HFF-Myc (cell line): ENCODE data around the gene PIGL.

Source experiments
- DNase-seq: peaks from one replicate; pipeline ENCODE4 v3.0.0-alpha.2; 2011; ENCODE audit warnings: low read depth; ENCODE audit errors: extremely low read depth
- H3K4me3 ChIP-seq: replicated peaks from 2 replicates; pipeline ENCODE4 v1.5.1; 2011; ENCODE audit warnings: low read depth, mild to moderate bottlenecking, control low read depth, low read length
- CTCF ChIP-seq: IDR thresholded peaks from 2 replicates; pipeline ENCODE4 v1.5.1; 2012; ENCODE audit warnings: mild to moderate bottlenecking, low read depth, low read length, control low read depth; ENCODE audit errors: missing control alignments

The PIGL gene

GRCh38 chr17:16339959-16340358 is 122.9 kb downstream of the PIGL start:
- no peak for DNase-seq
- H3K4me3 ChIP-seq: no peak overlapping the region
- TF ChIP-seq CTCF: no peak

- no peak for DNase-seq
- no peak overlapping the region for H3K4me3 ChIP-seq
- TF ChIP-seq CTCF: no peak
These were observed 126.0 kb downstream of the PIGL start for GRCh38 chr17:16342979-16343378.

GRCh38 chr17:16343569-16343968 is 126.6 kb downstream of the PIGL start:
- no peak for TF ChIP-seq CTCF

GRCh38 chr17:16345565-16345964 is 128.6 kb downstream of the PIGL start:
- no peak for DNase-seq
- no peak for TF ChIP-seq CTCF
- H3K4me3 ChIP-seq: no peak overlapping the region

More at GRCh38 chr17:16343569-16343968, 126.6 kb downstream of the PIGL start:
- DNase-seq: no peak
- no peak overlapping the region for H3K4me3 ChIP-seq

GRCh38 chr17:16346721-16347271 is 129.8 kb downstream of the PIGL start:
- TF ChIP-seq CTCF: no peak
- no peak for DNase-seq
- H3K4me3 ChIP-seq: no peak overlapping the region

- DNase-seq: no peak
- no peak overlapping the region for H3K4me3 ChIP-seq
- no peak for TF ChIP-seq CTCF
These were observed 131.6 kb downstream of the PIGL start for GRCh38 chr17:16348586-16348985.

GRCh38 chr17:16349431-16349830 is 132.4 kb downstream of the PIGL start:
- no peak for TF ChIP-seq CTCF
- no peak for DNase-seq
- no peak overlapping the region for H3K4me3 ChIP-seq
